HEK293 (cell line): ENCODE measurements around the gene SNRNP70.
A peak's percentile ranks its signal among the peaks of the same experiment; 100 is the strongest.

Experiments used
- CTCF ChIA-PET: fragments of 350-600 bp; formaldehyde crosslinking; extraction: SDS; loops from one replicate; lab custom pipeline; 2021; ENCODE audit warnings: antibody characterized with exemption; lab: Yijun Ruan, JAX
- POLR2A ChIA-PET: fragments of 300-600 bp; formaldehyde crosslinking; extraction: SDS; loops from one replicate; lab custom pipeline; 2020; ENCODE audit warnings: antibody characterized with exemption, inconsistent platforms; lab: Yijun Ruan, JAX
- H3K27ac ChIP-seq: fragments of 200-500 bp; sonication (Bioruptor generic); 2 replicates; pipeline ENCODE4 v1.5.1; 2014; ENCODE audit warnings: low read depth, low read length, control low read depth, inconsistent platforms; ENCODE audit errors: extremely low read depth
- H3K36me3 ChIP-seq, 2 experiments: fragments of 200-500 bp in 1 of 2; sonication (Bioruptor generic) in 1 of 2; 1 replicate in 1 of 2; 2 replicates in 1 of 2; pipeline ENCODE4 v1.5.1; 2014 to 2017; ENCODE audit warnings: inconsistent platforms in 2 of 2, low read length in 2 of 2; ENCODE audit not compliant: control insufficient read depth in 2 of 2, insufficient read depth in 1 of 2
- H3K4me1 ChIP-seq: fragments of 200-500 bp; sonication (Bioruptor generic); 2 replicates; pipeline ENCODE4 v1.5.1; 2014; ENCODE audit warnings: mild to moderate bottlenecking, low read length, inconsistent platforms; ENCODE audit not compliant: control insufficient read depth, insufficient read depth
- H3K4me3 ChIP-seq: 2 replicates; pipeline ENCODE4 v1.5.1; 2011; ENCODE audit warnings: low read depth, mild to moderate bottlenecking, control low read depth, low read length, moderate library complexity
- H3K9me3 ChIP-seq: fragments of 200-500 bp; sonication (Bioruptor generic); 2 replicates; pipeline ENCODE4 v1.5.1; 2014; ENCODE audit warnings: low read depth, low read length, inconsistent platforms; ENCODE audit not compliant: control insufficient read depth, insufficient read depth
- ATF2 ChIP-seq: fragments of 450-650 bp; formaldehyde crosslinking; IDR thresholded peaks from 2 replicates; pipeline ENCODE4 v1.5.1; 2016; ENCODE audit warnings: missing biosample characterization, missing genetic modification characterization, low read depth
- BCL11A ChIP-seq: fragments of 450-650 bp; formaldehyde crosslinking; IDR thresholded peaks from 2 replicates; pipeline ENCODE4 v1.5.1; 2016; ENCODE audit warnings: low read depth, missing biosample characterization, missing genetic modification characterization
- KLF9 ChIP-seq: fragments of 450-650 bp; formaldehyde crosslinking; IDR thresholded peaks from 2 replicates; pipeline ENCODE4 v1.5.1; 2016; ENCODE audit warnings: missing biosample characterization, missing genetic modification characterization, low read depth
- OSR2 ChIP-seq: fragments of 450-650 bp; formaldehyde crosslinking; IDR thresholded peaks from 2 replicates; pipeline ENCODE4 v1.5.1; 2016; ENCODE audit warnings: missing biosample characterization, missing genetic modification characterization
- PBX3 ChIP-seq: sonication (generic); formaldehyde crosslinking; IDR thresholded peaks from 2 replicates; pipeline ENCODE4 v1.8.1; 2022; ENCODE audit warnings: mild to moderate bottlenecking, moderate library complexity, missing genetic modification reagents
- PRDM4 ChIP-seq: fragments of 450-650 bp; formaldehyde crosslinking; IDR thresholded peaks from 2 replicates; pipeline ENCODE4 v1.5.1; 2017; ENCODE audit warnings: missing biosample characterization, missing genetic modification characterization
- RBAK ChIP-seq: fragments of 450-650 bp; formaldehyde crosslinking; IDR thresholded peaks from 2 replicates; pipeline ENCODE4 v1.5.1; 2016; ENCODE audit warnings: missing biosample characterization, missing genetic modification characterization
- SCRT2 ChIP-seq: fragments of 450-650 bp; formaldehyde crosslinking; IDR thresholded peaks from 2 replicates; pipeline ENCODE4 v1.5.1; 2016; ENCODE audit warnings: missing biosample characterization, missing genetic modification characterization
- SP2 ChIP-seq: fragments of 450-650 bp; formaldehyde crosslinking; IDR thresholded peaks from 2 replicates; pipeline ENCODE4 v1.5.1; 2016; ENCODE audit warnings: missing biosample characterization, missing genetic modification characterization
- SP3 ChIP-seq: fragments of 450-650 bp; formaldehyde crosslinking; IDR thresholded peaks from 2 replicates; pipeline ENCODE4 v1.5.1; 2016; ENCODE audit warnings: missing biosample characterization, missing genetic modification characterization
- TRIM28 ChIP-seq: IDR thresholded peaks from 2 replicates; pipeline ENCODE4 v1.6.1; 2011; ENCODE audit warnings: low read length, control low read depth, borderline replicate concordance
- YY2 ChIP-seq: fragments of 450-650 bp; formaldehyde crosslinking; IDR thresholded peaks from 2 replicates; pipeline ENCODE4 v1.5.1; 2016; ENCODE audit warnings: missing biosample characterization, missing genetic modification characterization
- ZBTB44 ChIP-seq: fragments of 450-650 bp; IDR thresholded peaks from 2 replicates; pipeline ENCODE4 v1.5.1; 2018; ENCODE audit warnings: missing biosample characterization, mild to moderate bottlenecking, missing genetic modification characterization
- ZFP69B ChIP-seq: fragments of 450-650 bp; formaldehyde crosslinking; IDR thresholded peaks from 2 replicates; pipeline ENCODE4 v1.5.1; 2016; ENCODE audit warnings: missing biosample characterization, missing genetic modification characterization
- ZIC2 ChIP-seq: fragments of 450-650 bp; formaldehyde crosslinking; IDR thresholded peaks from 2 replicates; pipeline ENCODE4 v1.5.1; 2016; ENCODE audit warnings: missing biosample characterization, missing genetic modification characterization
- ZNF16 ChIP-seq: fragments of 450-650 bp; formaldehyde crosslinking; IDR thresholded peaks from 2 replicates; pipeline ENCODE4 v1.5.1; 2016; ENCODE audit warnings: low read depth, missing biosample characterization, missing genetic modification characterization
- ZNF184 ChIP-seq: fragments of 450-650 bp; IDR thresholded peaks from 2 replicates; pipeline ENCODE4 v1.5.1; 2018; ENCODE audit warnings: missing biosample characterization, mild to moderate bottlenecking, missing genetic modification characterization
- ZNF274 ChIP-seq, 2 experiments: fragments of 200-500 bp in 1 of 2; fragments of 450-650 bp in 1 of 2; sonication (Bioruptor generic) in 1 of 2; formaldehyde crosslinking in 1 of 2; IDR thresholded peaks; 2 replicates each; pipeline versions ENCODE4 v1.5.1 to v1.6.1; 2014 to 2016; ENCODE audit warnings: borderline replicate concordance in 1 of 2, inconsistent platforms in 1 of 2, low read length in 1 of 2, missing biosample characterization in 1 of 2, missing genetic modification characterization in 1 of 2
- ZNF391 ChIP-seq: fragments of 450-650 bp; formaldehyde crosslinking; IDR thresholded peaks from 2 replicates; pipeline ENCODE4 v1.5.1; 2016; ENCODE audit warnings: low read depth, missing biosample characterization, missing genetic modification characterization, borderline replicate concordance
- ZNF423 ChIP-seq: fragments of 450-650 bp; formaldehyde crosslinking; IDR thresholded peaks from 2 replicates; pipeline ENCODE4 v1.5.1; 2016; ENCODE audit warnings: missing biosample characterization, missing genetic modification characterization
- ZNF449 ChIP-seq: fragments of 450-650 bp; formaldehyde crosslinking; IDR thresholded peaks from 2 replicates; pipeline ENCODE4 v1.5.1; 2017; ENCODE audit warnings: missing biosample characterization, mild to moderate bottlenecking, missing genetic modification characterization, moderate library complexity
- ZNF514 ChIP-seq: fragments of 450-650 bp; formaldehyde crosslinking; IDR thresholded peaks from 2 replicates; pipeline ENCODE4 v1.5.1; 2016; ENCODE audit warnings: missing biosample characterization, missing genetic modification characterization
- ZNF544 ChIP-seq: fragments of 450-650 bp; formaldehyde crosslinking; IDR thresholded peaks from 2 replicates; pipeline ENCODE4 v1.5.0; 2017; ENCODE audit warnings: missing biosample characterization, missing genetic modification characterization
- ZNF596 ChIP-seq: fragments of 450-650 bp; IDR thresholded peaks from 2 replicates; pipeline ENCODE4 v1.5.0; 2018; ENCODE audit warnings: missing biosample characterization, mild to moderate bottlenecking, missing genetic modification characterization, moderate library complexity
- ZNF658 ChIP-seq: fragments of 450-650 bp; formaldehyde crosslinking; IDR thresholded peaks from 2 replicates; pipeline ENCODE4; 2016; ENCODE audit warnings: missing biosample characterization, missing genetic modification characterization
- ZNF664 ChIP-seq: fragments of 450-650 bp; formaldehyde crosslinking; IDR thresholded peaks from 2 replicates; pipeline ENCODE4 v1.5.1; 2016; ENCODE audit warnings: missing biosample characterization, missing genetic modification characterization
- ZNF707 ChIP-seq: fragments of 450-650 bp; formaldehyde crosslinking; IDR thresholded peaks from 2 replicates; pipeline ENCODE4 v1.5.1; 2016; ENCODE audit warnings: missing biosample characterization, missing genetic modification characterization
- ZNF792 ChIP-seq: fragments of 450-650 bp; formaldehyde crosslinking; IDR thresholded peaks from 2 replicates; pipeline ENCODE4 v1.5.1; 2016; ENCODE audit warnings: missing biosample characterization, missing genetic modification characterization
- ZSCAN16 ChIP-seq: fragments of 450-650 bp; formaldehyde crosslinking; IDR thresholded peaks from 2 replicates; pipeline ENCODE4 v1.5.1; 2016; ENCODE audit warnings: missing biosample characterization, missing genetic modification characterization

The SNRNP70 gene

GRCh38 chr19:49155820-49156346 is 70.6 kb downstream of the SNRNP70 start (continued):
- no peak for TF ChIP-seq ZNF449
- TF ChIP-seq RBAK (tag by site-specific recombination) = no peak
- TF ChIP-seq ZNF544 (tag by site-specific recombination) = no peak
- TF ChIP-seq PRDM4 (tag by site-specific recombination) = no peak
- TF ChIP-seq BCL11A = no peak
- peak; percentile 17; the same call in 1 of the 2 replicates for TF ChIP-seq SP2
- no peak for TF ChIP-seq OSR2 (tag by site-specific recombination)

GRCh38 chr19:49157445-49158224 is 72.4 kb downstream of the SNRNP70 start, which contains the start of gene TRPM4:
Gene TRPM4 (plus strand): TSS chr19:49157792. CDS start chr19:49157867, 75 bp downstream.
- CTCF ChIA-PET = interaction anchor here (1.4 kb wide), 1 partner anchor 60 kb away, joined by 4 read pairs; no protein-coding TSS in a partner anchor
- peak within 1 kb of the TSS; percentile 81 for H3K4me3 ChIP-seq
- peak within 1 kb of the TSS; percentile 47; the same call in 1 of the 2 replicates for H3K27ac ChIP-seq
- no peaks in the 10 kb centered on the region for H3K36me3 ChIP-seq
- no peaks in the 10 kb centered on the region for H3K9me3 ChIP-seq
- POLR2A ChIA-PET = no interaction called here
- H3K4me1 ChIP-seq = peaks cover 7% of the 10 kb centered on the region
- TF ChIP-seq KLF9 (peak; percentile 79; the same call in 1 of the 2 replicates), ZNF596 (tag by site-specific recombination) (no peak), TRIM28 (no peak), ZFP69B (no peak), ZNF184 (no peak), ZBTB44 (peak; percentile 39; the same call in 1 of the 2 replicates), ZNF664 (tag by site-specific recombination) (no peak), ZNF274 (IDR thresholded peaks at IDR 0.05; ENCODE audit: low read length) (no peak), ZNF274 (tag by site-specific recombination; IDR thresholded peaks at IDR 0.05; ENCODE audit: borderline replicate concordance) (no peak), ZIC2 (tag by site-specific recombination) (0 out of 2 replicates have a peak, but pooled peaks have one; percentile 5), PBX3 (CRISPR knock-in tag) (0 out of 2 replicates have a peak, but pooled peaks have one; percentile 48), ZSCAN16 (tag by site-specific recombination) (no peak), ZNF16 (tag by site-specific recombination) (no peak), ZNF391 (tag by site-specific recombination) (no peak), ZNF514 (tag by site-specific recombination) (no peak), SCRT2 (no peak), YY2 (tag by site-specific recombination) (no peak), ATF2 (no peak), ZNF658 (tag by site-specific recombination) (no peak), SP3 (tag by site-specific recombination) (peak; percentile 62), ZNF707 (tag by site-specific recombination) (no peak), ZNF423 (tag by site-specific recombination) (peak; percentile 41; the same call in 1 of the 2 replicates), ZNF792 (tag by site-specific recombination) (0 out of 2 replicates have a peak, but pooled peaks have one; percentile 8)
